Measurements from ENCODE around the gene TBC1D20.
A peak's percentile ranks its signal among the peaks of the same experiment; 100 is the strongest.

Gene TBC1D20

DNA sequence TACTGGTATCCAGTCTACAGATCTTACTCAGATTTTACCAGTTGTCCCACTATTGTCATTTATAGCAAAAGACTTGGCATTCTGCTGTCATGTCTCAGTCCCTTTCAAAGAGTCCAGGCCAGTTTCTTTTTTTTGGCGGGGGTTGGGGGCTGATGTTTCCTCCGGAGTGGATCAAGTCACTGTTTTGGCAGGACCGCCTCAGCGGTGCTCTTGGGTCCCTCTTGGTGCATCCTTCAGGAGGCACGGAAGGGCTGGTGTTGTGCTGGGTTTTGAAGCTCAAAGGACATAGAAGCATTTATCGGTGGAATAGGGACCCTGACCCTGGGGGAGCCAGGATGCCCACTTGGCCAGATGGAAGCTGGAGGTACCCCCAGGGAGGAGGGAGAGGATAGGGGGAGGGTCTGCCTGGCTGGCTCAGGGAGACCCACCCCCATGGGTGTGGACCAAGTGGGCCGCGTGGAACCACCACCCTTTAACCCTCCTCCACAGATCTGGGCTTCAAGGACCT is 43.4 kb downstream of the TBC1D20 start:
- DNase-seq: no peak

DNA sequence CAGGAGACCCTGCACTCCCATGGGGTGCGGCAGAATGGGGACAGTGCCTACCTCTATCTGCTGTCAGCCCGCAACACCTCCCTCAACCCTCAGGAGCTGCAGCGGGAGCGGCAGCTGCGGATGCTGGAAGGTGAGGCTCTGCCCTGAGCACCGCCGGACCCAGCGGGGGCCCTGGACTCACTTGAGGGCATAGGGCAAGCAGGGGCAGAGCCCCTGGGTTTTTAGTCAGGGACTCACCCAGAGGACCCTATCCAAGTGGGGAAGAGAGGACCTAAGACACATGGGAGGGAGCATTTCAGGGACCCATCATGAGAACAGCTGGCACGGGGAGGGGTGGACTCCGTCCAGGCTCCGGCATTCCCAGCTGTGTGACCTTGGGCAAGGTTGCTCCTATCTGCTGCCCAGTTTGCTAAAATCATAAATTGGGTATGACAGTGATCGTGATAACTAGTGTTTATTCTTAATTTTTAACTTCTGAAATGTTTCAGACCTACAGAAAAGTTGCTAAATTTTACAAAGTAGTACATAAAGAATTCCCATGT is 44.5 kb downstream of the TBC1D20 start:
- DNase-seq: no peak

DNA sequence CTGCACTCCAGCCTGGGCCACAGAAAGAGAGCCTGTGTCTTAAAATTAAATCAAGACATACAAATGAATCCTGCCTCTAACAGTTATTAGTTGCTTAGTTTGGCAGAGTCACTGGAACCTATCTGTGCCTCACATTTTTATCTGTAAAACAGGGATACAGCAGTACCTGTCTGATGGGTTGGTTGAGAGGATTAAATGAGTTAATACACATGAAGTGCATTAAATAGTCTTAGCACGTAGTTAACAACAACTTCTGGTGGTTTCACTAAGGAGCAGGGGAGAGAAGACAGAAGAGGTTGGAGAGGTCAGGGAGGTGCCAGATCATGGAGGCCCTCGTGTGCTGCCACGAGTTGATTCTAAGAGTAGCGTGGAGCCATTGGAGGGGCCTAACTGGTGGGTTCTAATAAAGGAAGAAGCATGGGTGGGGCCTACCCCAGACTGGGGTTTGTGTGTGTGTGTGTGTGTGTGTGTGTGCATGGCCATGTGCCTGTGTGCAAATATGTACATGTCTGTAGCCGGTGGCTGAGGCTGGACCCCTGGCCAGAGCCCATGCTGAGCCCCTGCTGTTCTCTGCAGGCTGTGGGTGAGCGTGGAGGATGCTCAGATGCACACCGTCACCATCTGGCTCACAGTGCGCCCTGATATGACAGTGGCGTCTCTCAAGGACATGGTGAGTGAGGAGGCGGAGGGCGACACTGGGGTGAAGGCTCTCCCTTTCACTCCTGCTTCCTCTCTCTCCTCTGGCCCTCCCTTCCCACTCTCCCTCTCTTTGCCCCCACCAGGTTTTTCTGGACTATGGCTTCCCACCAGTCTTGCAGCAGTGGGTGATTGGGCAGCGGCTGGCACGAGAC is 45.2 kb downstream of the TBC1D20 start:
- no peak for DNase-seq

DNA sequence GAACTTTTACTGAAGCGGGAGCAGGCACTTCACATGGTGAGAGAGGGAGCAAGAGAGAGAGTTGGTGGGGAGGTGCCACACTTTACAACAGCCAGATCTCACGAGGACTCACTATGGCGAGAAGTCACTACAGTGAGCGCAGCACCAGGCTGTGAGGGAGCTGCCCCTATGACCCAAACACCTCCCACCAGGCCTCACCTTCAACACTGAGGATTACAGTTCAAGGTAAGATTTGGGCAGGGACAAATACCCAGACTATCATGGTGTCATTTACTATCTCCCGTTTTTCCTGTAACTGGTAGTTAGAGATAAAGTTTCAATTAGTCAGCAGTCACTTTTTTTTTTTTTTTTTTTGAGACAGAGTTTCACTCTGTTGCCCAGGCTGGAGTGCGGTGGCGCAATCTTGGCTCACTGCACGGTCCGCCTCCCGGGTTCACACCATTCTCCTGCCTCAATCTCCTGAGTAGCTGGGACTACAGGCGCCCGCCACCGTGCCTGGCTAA is 46.5 kb downstream of the TBC1D20 start:
- DNase-seq: no peak

DNA sequence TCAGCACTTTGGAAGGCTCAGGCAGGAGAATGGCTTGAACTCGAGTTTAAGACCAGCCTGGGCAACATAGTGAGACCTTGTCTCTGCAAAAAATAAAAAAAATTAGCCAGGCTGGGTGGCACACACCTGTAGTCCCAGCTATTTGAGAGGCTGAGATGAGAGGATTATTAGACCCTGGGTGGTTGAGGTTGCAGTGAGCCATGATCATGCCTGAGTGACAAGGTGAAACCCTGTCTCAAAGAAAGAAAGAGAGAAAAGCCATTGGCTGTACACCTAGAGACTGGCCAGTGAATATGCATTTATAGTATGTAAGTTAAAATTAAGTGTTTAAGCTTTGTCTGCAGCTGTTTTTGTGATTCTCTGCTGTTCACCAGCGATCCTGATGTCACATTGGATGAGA is 48.2 kb downstream of the TBC1D20 start:
- no peak for DNase-seq

DNA sequence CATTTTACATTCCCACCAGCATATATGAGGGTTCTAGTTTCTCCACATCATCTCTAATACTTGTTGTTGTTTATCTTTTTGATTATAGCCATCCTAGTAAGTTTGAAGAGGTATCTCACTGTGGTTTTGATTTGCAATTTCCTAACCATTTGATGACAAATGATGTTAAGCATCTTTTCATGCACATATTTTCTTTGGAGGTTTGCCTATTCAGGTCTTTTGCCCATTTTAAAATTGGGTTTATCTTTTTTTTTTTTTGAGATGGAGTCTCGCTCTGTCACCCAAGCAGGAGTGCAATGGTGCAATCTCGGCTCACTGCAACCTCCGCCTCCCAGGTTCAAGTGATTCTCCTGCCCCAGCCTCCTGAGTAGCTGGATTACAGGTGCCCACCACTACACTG is 50.3 kb downstream of the TBC1D20 start:
- no peak for DNase-seq

DNA sequence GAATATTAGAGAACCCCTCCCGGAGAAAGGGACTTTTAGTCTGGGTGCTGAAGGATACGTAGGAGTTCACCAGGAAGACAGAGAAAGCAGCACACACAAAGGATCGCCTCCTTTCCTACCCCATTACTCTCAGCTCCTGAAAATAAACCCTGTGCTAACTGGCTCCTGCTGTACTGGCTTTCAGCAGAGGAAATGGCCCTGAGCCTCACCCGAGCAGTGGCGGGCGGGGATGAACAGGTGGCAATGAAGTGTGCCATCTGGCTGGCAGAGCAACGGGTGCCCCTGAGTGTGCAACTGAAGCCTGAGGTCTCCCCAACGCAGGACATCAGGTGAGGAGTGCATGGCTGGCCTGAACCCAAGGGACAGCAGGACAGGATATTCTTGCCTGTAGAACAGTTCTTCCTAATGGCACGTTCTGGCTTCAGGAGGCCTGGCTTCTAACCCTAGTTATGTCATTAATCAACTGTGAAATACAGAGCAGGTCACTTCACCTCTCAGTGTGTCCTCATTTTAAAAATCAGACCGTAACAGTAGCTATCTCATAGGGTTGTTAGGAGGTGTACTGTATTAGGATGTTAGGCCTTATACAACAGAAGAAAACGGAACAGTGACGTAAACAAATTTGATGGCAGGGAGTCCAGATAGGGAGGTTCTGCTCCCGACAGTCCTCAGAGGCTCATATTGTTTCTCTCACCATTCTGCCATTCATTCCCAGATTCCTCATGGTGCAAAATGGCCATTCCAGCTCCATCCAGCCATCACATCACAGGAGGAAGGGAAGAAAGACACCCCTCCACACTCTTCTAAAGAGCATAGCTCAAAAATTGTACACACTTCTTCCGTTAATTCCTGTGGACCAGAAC is 52.4 kb downstream of the TBC1D20 start:
- no peak for DNase-seq

DNA sequence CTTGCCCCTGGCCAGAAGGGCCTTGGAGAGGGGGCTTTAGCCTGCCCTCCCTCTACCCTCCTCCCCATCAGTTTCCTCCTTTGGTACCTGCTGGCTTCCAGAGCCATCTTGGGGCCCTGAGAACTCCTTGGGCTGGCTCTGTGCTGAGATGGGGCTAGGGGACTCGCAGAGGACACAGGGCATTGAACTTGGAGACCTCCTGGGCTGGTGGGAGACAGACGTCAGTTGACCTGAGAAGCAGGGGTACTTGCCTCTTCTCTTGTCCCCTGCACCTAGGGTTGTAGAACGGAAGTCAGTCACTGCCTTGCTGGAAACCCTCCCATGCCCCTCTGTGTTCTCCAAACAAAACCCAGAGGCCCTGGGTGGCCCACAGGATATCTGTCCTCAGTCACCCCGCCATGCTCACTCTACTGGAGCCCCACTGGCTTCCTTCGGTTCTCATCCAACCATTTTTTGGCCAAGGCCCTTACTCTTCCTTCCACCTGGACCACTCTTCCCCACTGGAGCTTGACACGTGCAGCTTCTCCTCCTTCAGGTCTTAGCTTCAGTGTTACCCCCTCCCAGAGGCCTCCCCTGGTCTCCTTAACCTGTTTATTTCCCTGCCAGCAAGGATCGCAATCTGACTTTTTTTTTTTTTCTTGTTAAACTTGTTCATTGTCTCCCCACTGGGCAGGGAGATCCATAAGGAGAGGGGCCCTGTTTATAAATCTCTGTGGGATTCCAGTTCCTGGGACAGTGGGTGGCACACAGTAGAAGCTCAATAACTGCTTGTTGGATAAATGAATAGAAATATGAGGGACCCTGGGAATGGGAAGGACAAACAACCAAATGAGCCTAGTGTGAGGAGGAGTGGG is 53.3 kb downstream of the TBC1D20 start:
- DNase-seq: no peak

DNA sequence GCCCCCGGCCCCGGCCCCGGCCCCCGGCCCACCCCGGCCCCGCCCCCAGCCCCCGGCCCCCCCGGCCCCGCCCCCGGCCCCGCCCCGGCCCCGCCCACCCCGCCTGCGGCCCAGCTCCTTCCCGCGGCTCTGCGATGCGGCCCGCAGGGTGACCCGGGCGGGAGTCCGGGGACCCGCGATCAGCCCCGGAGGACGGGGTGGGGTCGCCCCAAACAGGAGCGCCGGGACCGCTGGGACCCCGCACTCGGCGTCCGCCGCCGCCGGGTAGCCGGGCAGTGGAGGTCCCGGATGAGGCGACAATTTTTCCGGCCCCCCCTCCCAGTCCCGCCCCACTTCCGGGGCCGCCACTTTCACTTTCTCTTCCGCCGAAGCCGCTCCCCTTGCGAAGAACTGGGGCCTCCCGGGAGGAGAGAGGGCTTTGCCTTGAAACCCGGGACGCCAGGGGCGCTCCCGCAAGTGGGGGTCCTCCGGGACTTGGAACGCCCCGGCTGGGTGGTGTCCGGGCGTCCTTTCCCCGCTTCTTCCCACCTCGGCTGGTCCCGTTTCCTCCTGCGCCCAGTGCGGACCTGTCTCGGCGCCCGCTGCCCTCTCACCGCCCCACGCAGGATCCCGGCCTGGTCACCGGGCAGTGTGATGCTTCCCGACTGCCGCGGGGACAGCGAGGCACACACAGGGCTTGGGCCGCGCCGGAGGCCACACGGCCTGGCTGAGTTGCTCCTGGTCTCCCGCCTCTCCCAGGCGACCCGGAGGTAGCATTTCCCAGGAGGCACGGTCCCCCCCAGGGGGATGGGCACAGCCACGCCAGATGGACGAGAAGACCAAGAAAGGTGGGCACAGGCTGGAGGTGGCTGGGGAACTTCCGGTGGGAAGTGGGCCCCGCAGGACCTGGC is 54.1 kb downstream of the TBC1D20 start, which contains the start of gene RBCK1:
TSS of gene RBCK1 (plus strand) at position 347 of the 890 bp plus-strand sequence. CDS start at position 806, 459 bp downstream.
- DNase-seq: peak; percentile 38

DNA sequence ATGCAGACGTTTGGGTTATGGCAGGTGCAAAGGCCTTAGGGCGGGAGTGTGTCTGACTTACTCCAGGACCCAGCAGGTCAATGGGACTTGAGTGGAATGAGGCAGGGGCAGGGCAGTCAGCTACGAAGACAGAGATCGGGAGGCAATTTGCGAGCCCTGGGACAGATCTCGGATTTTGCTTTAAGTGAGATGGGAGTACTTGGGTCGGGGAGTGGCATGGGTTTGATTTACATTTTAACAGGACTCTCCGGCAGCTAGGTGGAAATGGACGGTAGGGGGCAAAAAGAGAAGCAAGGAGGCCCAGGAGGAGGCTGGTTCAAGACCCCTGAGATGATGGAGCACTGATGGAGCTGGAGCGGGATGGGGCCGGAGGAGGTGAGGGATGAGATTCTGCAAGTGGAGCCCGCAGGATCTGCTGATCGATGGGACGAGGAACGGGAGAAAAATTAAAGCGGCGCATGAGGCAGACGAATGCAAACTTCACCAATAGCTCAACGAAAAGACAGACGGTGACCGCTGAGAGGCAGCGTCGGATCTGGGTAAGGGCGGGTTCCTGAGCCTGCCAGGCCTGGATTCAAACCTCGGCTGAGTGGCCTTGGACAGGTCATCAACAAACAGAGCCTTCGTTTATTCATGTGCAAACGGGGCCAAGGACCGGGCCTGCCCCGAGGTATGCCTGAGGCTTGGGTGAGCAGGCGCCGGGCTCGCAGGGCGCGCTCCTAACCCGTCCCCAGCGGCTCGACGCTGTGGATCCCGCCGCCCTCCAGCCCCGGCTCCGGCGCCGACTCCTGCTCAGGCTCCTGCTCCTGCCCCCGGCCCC is 55.0 kb downstream of the TBC1D20 start:
- peak; percentile 28 for DNase-seq

DNA sequence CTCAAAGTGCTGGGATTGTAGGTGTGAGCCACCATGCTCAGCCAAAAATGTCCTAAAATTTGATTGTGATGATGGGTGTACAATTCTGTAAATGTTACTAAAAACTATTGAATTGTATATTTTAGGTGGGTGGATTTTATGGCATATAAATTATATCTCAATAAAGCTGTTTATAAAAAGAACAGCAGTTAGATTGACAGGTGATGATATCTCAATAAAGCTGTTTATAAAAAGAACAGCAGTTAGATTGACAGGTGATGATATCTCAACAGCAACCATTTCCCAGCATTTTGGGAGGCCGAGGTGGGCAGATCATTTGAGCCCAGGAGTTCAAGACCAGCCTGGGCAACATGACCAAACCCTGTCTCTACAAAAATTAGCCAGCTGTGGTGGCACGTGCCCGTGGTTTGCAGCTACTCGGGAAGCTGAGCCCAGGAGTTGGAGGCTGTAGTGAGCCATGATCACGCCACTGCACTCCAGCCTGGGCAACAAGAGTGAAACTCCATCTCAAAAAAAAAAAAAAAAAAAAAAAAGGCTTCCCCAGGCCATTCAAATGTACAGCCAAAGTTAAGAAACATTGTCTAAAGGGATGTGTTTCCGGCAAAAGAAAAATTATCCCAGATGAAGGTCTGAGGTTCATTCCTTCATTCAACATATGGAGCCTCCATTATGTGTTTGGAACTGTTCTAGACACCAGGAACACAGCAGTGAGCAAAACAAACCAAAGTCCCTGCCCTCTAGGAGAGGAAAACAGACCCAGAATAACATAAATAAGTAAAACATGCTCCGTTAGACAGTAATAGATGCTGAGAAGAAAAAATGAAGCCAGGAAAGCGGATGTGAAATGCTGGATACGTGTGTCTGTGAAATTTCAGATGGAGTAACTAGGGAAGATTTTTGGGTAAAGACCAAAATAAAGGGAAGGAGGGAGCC is 55.9 kb downstream of the TBC1D20 start:
- no peak for DNase-seq

DNA sequence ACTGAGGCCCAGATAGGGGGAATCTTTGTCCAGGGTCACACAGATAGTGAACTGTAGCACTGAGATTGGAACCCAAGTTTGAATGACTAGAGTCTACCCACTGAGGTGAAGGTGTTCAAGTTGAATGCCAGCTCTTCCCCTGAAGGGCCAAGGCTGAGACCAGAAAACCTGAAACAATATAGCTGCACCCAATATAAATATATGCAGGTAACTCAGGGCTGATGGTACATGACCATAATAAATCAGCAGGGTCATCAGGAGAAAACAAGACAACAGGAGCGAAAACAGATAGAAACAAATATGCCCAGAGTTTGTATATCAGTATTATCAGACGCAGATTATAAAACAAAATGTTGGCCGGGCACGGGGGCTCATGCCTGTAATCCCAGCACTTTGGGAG is 58.2 kb downstream of the TBC1D20 start:
- DNase-seq: no peak

DNA sequence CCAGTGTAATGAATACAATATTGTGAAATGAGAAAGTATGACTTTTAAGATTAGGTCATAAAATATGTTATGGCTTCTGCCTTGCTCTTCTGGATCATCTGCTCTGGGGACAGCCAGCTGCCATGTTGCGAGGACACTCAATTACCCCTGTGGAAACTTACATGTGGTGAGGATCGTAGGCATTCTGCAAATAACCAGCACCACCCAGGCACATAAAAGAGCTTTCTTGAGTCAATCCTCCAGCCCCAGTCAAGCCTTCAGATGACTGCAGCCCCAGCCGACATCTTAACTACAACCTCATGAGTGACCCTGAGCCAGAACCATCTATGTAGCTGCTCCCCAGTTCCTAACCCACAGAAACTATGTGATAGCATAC is 58.8 kb downstream of the TBC1D20 start:
- DNase-seq: no peak

DNA sequence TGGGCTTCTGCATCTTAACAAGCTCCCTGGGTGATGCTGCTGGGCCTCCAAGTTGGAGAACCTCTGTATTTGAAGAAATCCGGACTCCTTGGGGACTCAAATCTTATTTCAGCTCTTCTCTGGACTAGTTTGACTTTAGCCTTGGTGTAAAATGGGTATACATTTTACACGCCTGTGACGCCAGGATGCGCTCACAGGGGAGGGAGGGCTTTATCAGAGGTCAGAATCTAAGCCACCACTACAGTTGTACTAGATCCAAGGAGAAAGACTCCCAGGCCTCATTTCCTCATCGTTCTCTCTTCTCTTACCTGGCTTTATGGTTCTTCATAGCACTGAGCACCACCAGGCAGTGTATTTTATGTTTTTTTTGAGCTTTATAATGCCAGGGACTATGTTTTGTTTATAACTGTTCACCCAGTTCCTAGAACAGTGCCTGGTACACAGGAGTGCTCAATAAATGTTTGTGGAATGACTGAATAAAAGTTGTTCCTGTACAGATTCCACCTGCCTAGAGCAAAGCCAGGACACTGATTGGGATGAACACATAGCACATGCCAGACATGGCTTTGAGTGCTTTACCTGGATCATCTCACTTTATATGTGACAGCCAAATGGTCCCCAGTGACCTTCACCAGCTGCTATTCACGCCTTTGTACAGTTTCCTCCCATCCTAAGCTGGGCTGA is 59.3 kb downstream of the TBC1D20 start:
- DNase-seq: no peak

DNA sequence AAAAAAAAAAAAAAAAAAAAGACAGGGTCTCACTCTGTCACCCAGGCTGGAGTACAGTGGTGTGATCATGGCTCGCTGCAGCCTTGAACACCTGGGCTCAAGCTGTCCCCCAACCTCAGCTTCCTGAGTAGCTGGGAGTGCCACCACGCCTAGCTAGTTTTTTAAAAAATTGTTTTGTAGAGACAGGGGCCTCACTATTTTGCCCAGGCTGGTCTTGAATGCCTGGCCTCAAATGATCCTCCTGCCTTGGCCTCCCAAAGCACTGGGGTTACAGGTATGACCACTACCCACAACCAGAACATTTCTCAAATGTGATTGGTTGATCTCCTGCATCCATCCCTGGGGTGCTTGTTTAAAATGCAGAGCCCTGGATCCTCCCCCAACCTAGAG is 59.8 kb downstream of the TBC1D20 start:
- DNase-seq: no peak

DNA sequence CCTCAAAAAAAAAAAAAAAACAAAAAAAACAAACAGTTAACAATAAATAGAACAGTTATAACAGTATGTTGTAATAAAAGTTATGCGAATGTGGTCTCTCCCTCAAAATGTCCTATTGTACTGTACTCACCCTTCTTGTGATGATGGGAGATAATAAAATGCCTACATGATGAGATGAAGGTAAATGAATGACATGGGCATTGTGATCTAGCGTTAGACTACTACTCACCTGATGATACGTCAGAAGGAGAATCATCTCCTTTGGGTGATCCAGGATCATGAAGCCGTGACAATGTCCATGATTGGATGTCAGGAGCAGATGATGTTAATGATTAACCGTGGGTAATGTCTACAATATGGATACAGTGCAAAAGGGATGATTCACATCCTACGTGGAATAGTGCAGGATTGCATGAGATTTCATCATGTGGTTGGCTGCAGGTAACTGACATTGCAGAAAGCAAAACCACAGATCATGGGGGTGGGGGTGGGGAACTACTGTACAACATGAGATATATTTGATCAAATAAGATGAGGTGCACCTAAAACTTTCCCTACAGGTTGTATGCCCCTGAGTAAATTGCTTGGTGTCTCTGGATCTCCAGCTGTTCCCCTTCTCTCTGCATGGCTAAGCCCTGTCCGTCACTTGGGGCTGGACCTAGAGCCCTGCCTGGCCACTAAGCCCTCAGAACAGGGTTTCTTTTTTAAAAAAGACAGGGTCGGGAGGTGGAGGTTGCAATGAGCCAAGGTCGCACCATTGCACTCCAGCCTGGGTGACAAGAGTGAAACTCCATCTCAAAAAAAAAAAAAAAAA is 60.4 kb downstream of the TBC1D20 start:
- DNase-seq: no peak

DNA sequence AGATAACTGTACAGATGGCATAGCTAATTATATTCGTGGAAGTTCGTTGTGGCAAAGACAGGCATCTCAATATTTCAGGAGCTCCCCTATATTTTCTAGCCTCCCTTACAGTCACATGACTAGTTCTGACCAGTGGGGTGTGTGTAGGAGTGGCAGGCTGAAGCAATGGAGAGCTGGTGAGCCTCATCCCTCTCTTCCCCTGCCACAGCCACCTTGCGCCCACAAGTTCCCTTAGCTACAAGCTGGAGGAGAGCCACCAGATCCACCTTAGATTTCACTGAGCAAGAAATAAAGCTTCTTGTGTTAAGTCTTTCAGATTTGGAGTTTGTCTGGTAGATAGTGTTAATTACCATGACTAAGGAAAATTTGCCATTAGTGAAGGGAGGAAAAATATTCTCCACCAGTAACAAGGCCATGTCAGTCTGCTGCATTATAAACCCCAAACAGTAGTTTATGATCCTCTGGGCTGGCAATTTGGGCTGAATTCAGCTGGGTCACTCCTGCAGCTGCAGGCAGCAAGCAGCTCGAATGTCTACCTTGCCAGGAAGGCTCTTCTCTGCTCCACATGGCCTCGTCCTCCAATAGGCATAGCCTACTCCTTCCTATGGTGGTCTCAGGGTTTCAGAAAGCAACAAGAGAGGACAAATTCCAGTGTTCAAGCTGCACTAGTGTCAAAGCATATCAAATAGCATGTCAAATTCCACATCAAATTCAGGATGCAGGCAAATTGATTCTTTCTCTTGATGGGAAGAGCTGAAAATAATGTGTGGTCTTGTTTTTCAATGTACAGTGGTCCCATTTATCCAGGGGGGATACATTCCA is 61.7 kb downstream of the TBC1D20 start:
- DNase-seq: no peak

Measured in NCI-H1048 (cell line).